MCF 10A (cell line): ENCODE data around the gene PLA2G4F. TPM values are rescaled to one million over a fixed set of nuclear protein-coding genes. Genes with fewer than 3 reads are reported as not detected.

Experiments used
- BruUV-seq: library from RNA; stranded (reverse); fragments of 400-500 nt; replicated peaks from 2 replicates; lab custom pipeline; 2021; lab: Mats Ljungman, UMichigan
- CTCF ChIA-PET: fragments of 300-600 bp; sonication (Branson Sonifier 250); formaldehyde crosslinking; extraction: SDS; loops from one replicate; lab custom pipeline; 2021; ENCODE audit warnings: antibody characterized with exemption, inconsistent platforms; lab: Yijun Ruan, JAX
- POLR2A ChIA-PET: fragments of 300-600, 350-650 bp; sonication (Branson Sonifier 250); formaldehyde crosslinking; extraction: SDS; loops from one replicate; lab custom pipeline; 2020; ENCODE audit warnings: antibody characterized with exemption, inconsistent platforms; lab: Yijun Ruan, JAX
- DNase-seq: peaks from one replicate; pipeline ENCODE4 v3.0.0-alpha.2; 2018; ENCODE audit not compliant: unreplicated experiment
- H3K27ac Mint-ChIP-seq: one replicate; pipeline ENCODE4 v1.8.0; 2022; ENCODE audit warnings: mild to moderate bottlenecking, low read depth, mixed read lengths; ENCODE audit not compliant: unreplicated experiment
- H3K27me3 Mint-ChIP-seq: one replicate; pipeline ENCODE4 v1.8.0; 2022; ENCODE audit warnings: mixed read lengths; ENCODE audit not compliant: insufficient read depth, unreplicated experiment
- H3K36me3 Mint-ChIP-seq: one replicate; pipeline ENCODE4 v1.8.0; 2022; ENCODE audit warnings: mild to moderate bottlenecking, moderate library complexity, mixed read lengths; ENCODE audit not compliant: insufficient read depth, unreplicated experiment
- H3K4me1 Mint-ChIP-seq: one replicate; pipeline ENCODE4 v1.8.0; 2022; ENCODE audit warnings: mixed read lengths; ENCODE audit not compliant: insufficient read depth, unreplicated experiment
- H3K4me3 Mint-ChIP-seq: one replicate; pipeline ENCODE4 v1.8.0; 2022; ENCODE audit warnings: mild to moderate bottlenecking, moderate library complexity, mixed read lengths; ENCODE audit not compliant: unreplicated experiment
- H3K9me3 Mint-ChIP-seq: one replicate; pipeline ENCODE4 v1.8.0; 2022; ENCODE audit warnings: mixed read lengths; ENCODE audit not compliant: unreplicated experiment
- intact Hi-C: fragments of 100-400 bp; cut with micrococcal nuclease; formaldehyde crosslinking; loops from 2 replicates; pipeline ENCODE4 v1.14.1; 2022
- total RNA-seq: library from RNA; stranded (reverse); gene quantifications from 2 replicates; pipeline ENCODE4 v1.2.3, GENCODE V29; 2022
- TF ChIP-seq, protein P1 (sequence below): fragments of 200-600 bp; IDR thresholded peaks from one replicate; pipeline ENCODE4 v1.8.0; 2022; ENCODE audit warnings: antibody characterized with exemption, mild to moderate bottlenecking; ENCODE audit not compliant: unreplicated experiment

PLA2G4F gene
- total RNA-seq, 1 experiment from 2014 or later: 0.30 TPM

GRCh38 chr15:42178056-42178455 is 21.6 kb upstream of the PLA2G4F start:
- no peaks in the 10 kb centered on the region for H3K27me3 Mint-ChIP-seq
- intact Hi-C loops: no loop called here
- no peaks in the 10 kb centered on the region for H3K4me1 Mint-ChIP-seq
- H3K9me3 Mint-ChIP-seq: no peaks in the 10 kb centered on the region
- no peak for DNase-seq
- TF ChIP-seq, protein P1, sequence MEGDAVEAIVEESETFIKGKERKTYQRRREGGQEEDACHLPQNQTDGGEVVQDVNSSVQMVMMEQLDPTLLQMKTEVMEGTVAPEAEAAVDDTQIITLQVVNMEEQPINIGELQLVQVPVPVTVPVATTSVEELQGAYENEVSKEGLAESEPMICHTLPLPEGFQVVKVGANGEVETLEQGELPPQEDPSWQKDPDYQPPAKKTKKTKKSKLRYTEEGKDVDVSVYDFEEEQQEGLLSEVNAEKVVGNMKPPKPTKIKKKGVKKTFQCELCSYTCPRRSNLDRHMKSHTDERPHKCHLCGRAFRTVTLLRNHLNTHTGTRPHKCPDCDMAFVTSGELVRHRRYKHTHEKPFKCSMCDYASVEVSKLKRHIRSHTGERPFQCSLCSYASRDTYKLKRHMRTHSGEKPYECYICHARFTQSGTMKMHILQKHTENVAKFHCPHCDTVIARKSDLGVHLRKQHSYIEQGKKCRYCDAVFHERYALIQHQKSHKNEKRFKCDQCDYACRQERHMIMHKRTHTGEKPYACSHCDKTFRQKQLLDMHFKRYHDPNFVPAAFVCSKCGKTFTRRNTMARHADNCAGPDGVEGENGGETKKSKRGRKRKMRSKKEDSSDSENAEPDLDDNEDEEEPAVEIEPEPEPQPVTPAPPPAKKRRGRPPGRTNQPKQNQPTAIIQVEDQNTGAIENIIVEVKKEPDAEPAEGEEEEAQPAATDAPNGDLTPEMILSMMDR: no peak
- H3K27ac Mint-ChIP-seq: no peak overlapping the region
- peaks cover 78% of the 10 kb centered on the region for H3K36me3 Mint-ChIP-seq
- no TSS peak for BruUV-seq
- ChIA-PET POLR2A (interaction anchor here (1.4 kb wide), 1 partner anchor 95 kb away, joined by 3 read pairs; the partner anchor contains the start of genes GANC and TMEM87A), CTCF (interaction anchor here (0.7 to 0.8 kb wide), 2 partner anchors 16 to 39 kb away, joined by 3 read pairs; no protein-coding TSS in a partner anchor)
- no peak overlapping the region for H3K4me3 Mint-ChIP-seq

DNA sequence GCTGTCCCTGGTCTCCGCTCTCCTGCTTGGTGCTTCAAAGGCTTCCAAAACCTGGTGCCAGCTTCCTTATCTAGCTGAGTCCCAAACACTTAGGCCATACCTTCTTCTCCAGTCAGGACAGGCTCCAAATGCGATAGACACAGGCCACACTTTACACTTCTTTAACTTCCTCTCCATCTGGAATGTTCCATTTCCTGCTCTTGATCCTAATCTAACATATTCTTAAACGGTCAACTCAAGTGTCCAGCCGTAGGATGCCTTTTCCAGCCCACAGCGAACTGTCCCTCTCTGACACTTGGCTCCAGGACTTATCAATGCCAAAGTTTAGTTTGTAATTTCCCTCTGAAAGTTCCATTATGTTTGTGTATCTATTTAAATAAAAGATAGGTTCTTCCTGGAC is 19.2 kb upstream of the PLA2G4F start:
- H3K36me3 Mint-ChIP-seq: peaks cover 82% of the 10 kb centered on the region
- POLR2A ChIA-PET: no interaction called here
- BruUV-seq: no TSS peak

GRCh38 chr15:42172475-42172874 is 16.0 kb upstream of the PLA2G4F start:
- no peak overlapping the region for H3K4me3 Mint-ChIP-seq
- H3K4me1 Mint-ChIP-seq: no peaks in the 10 kb centered on the region
- H3K27ac Mint-ChIP-seq: no peak overlapping the region
- ChIA-PET POLR2A (no interaction called here), CTCF (interaction anchor here (0.7 kb wide), 1 partner anchor 183 kb away, joined by 3 read pairs; no protein-coding TSS in a partner anchor)
- H3K9me3 Mint-ChIP-seq: no peaks in the 10 kb centered on the region
- DNase-seq: no peak
- H3K27me3 Mint-ChIP-seq: no peaks in the 10 kb centered on the region
- intact Hi-C loops: no loop called here
- peaks cover 88% of the 10 kb centered on the region for H3K36me3 Mint-ChIP-seq
- BruUV-seq: no TSS peak
- TF ChIP-seq, protein P1: no peak

More for the DNA sequence above, 19.2 kb upstream of the PLA2G4F start:
- TF ChIP-seq, protein P1: no peak
- CTCF ChIA-PET: interaction anchor here (0.6 to 0.7 kb wide), 2 partner anchors 27 to 110 kb away, joined by 3 read pairs; no protein-coding TSS in a partner anchor
- Mint-ChIP-seq H3K27me3 (no peaks in the 10 kb centered on the region), H3K4me1 (no peaks in the 10 kb centered on the region), H3K27ac (no peak overlapping the region), H3K9me3 (no peaks in the 10 kb centered on the region), H3K4me3 (no peak overlapping the region)
- intact Hi-C loops: no loop called here
- no peak for DNase-seq

DNA sequence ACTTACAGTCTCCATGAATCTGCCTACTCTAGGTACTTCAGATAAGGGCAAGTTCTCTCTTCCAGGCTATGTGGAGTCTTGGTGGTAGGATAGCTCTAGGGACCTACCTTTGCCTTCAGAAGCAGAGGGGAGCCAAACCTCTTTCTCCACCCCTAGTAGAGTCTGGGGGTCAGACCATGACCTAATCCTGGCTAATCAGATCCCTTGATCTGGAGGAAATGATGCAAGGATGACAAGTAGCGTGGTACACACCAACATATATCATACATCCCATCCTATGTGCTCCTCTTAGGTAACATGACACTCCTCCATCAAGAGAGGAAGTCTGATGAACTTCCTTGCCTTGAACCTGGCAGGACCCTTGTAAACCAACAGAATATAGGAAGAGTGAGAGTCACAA is 15.4 kb upstream of the PLA2G4F start:
- Mint-ChIP-seq H3K4me1 (no peaks in the 10 kb centered on the region), H3K9me3 (no peaks in the 10 kb centered on the region), H3K27me3 (no peaks in the 10 kb centered on the region), H3K27ac (no peak overlapping the region), H3K36me3 (peaks cover 87% of the 10 kb centered on the region), H3K4me3 (no peak overlapping the region)
- TF ChIP-seq, protein P1: no peak
- CTCF ChIA-PET: interaction anchor here (0.7 kb wide), 1 partner anchor 182 kb away, joined by 3 read pairs; no protein-coding TSS in a partner anchor
- BruUV-seq: no TSS peak
- POLR2A ChIA-PET: interaction anchor here (1.6 kb wide), 1 partner anchor 36 kb away, joined by 4 read pairs; the partner anchor contains the start of gene VPS39
- intact Hi-C loops: no loop called here
- DNase-seq: no peak
